Peyer's patch (tissue), 4 donors: ENCODE data around the gene ITIH5.

ENCODE experiments used
- CTCF ChIP-seq, 6 experiments: fragments of 450-650 bp in 4 of 6; fragments of 200-600 bp in 2 of 6; sonication (generic) in 1 of 6; IDR thresholded peaks; one replicate each; pipeline ENCODE4 v1.5.1; 2017 to 2019; ENCODE audit warnings: antibody characterized with exemption in 6 of 6, mild to moderate bottlenecking in 3 of 6, moderate library complexity in 1 of 6
- POLR2A ChIP-seq, 2 donors: fragments of 450-650 bp; IDR thresholded peaks; one replicate each; pipeline ENCODE4 v1.5.1; 2017; ENCODE audit warnings: antibody characterized with exemption in 2 of 2, mild to moderate bottlenecking in 2 of 2, moderate library complexity in 2 of 2

- TF ChIP-seq CTCF (IDR thresholded peaks at IDR 0.05) (no peak), POLR2A (IDR thresholded peaks at IDR 0.05) (no peak)
These were observed 115.5 kb downstream of the ITIH5 start for GRCh38 chr10:7551289-7551688.
